HepG2 (cell line): ENCODE results near the gene LIM2. TPM values are rescaled to one million over a fixed set of nuclear protein-coding genes. Genes with fewer than 3 reads are reported as not detected.

ENCODE experiments used
- ATF1 ChIP-seq: IDR thresholded peaks from 2 replicates; pipeline ENCODE4 v1.6.1; 2016; ENCODE audit warnings: mild to moderate bottlenecking, control low read depth
- CCDC6 ChIP-seq: sonication (generic); formaldehyde crosslinking; IDR thresholded peaks from 2 replicates; pipeline ENCODE4 v1.8.1; 2022; ENCODE audit warnings: mild to moderate bottlenecking, missing genetic modification reagents, moderate library complexity
- DPF2 ChIP-seq: sonication (generic); formaldehyde crosslinking; IDR thresholded peaks from 2 replicates; pipeline ENCODE4 v1.4.0; 2020; ENCODE audit warnings: mild to moderate bottlenecking, low read depth, missing genetic modification reagents, borderline replicate concordance
- FOXJ3 ChIP-seq: sonication (generic); formaldehyde crosslinking; IDR thresholded peaks from 2 replicates; pipeline ENCODE4 v1.4.0; 2020; ENCODE audit warnings: missing genetic modification reagents, mild to moderate bottlenecking, borderline replicate concordance
- GATAD1 ChIP-seq: IDR thresholded peaks from 2 replicates; pipeline ENCODE4 v1.6.1; 2016; ENCODE audit warnings: missing genetic modification reagents, missing compliant biosample characterization
- GFI1 ChIP-seq: sonication (generic); formaldehyde crosslinking; IDR thresholded peaks from 2 replicates; pipeline ENCODE4 v1.5.0; 2020; ENCODE audit warnings: missing genetic modification reagents, mild to moderate bottlenecking, borderline replicate concordance
- HNF4G ChIP-seq, 2 experiments: sonication (generic) in 1 of 2; formaldehyde crosslinking in 1 of 2; IDR thresholded peaks; 2 replicates each; pipeline versions ENCODE4 v1.4.0 to v1.6.1; 2011 to 2020; ENCODE audit warnings: borderline replicate concordance in 2 of 2, low read depth in 2 of 2, mild to moderate bottlenecking in 2 of 2, low read length in 1 of 2, missing genetic modification reagents in 1 of 2, moderate library complexity in 1 of 2
- KDM5A ChIP-seq: fragments of 200-600 bp; sonication (generic); IDR thresholded peaks from 2 replicates; pipeline ENCODE4 v1.7.0; 2018; ENCODE audit warnings: antibody characterized with exemption, mild to moderate bottlenecking, low read length, borderline replicate concordance
- RARA ChIP-seq: IDR thresholded peaks from 2 replicates; pipeline ENCODE4 v1.6.1; 2016; ENCODE audit warnings: missing genetic modification reagents, missing compliant biosample characterization
- RFXANK ChIP-seq: IDR thresholded peaks from 2 replicates; pipeline ENCODE4 v1.6.1; 2016
- RXRB ChIP-seq: IDR thresholded peaks from 2 replicates; pipeline ENCODE4 v1.6.1; 2016; ENCODE audit warnings: borderline replicate concordance, missing genetic modification reagents, missing compliant biosample characterization
- SMAD1 ChIP-seq: sonication (generic); formaldehyde crosslinking; IDR thresholded peaks from 2 replicates; pipeline ENCODE4 v1.4.0; 2020; ENCODE audit warnings: missing genetic modification reagents, low read depth, mild to moderate bottlenecking, borderline replicate concordance
- SMAD9 ChIP-seq: sonication (generic); formaldehyde crosslinking; IDR thresholded peaks from 2 replicates; pipeline ENCODE4 v1.5.1; 2020; ENCODE audit warnings: mild to moderate bottlenecking, missing genetic modification reagents
- SRSF4 ChIP-seq: fragments of 200-400 bp; formaldehyde crosslinking; IDR thresholded peaks from one replicate; pipeline ENCODE4 v1.6.1; 2018; ENCODE audit warnings: mild to moderate bottlenecking, low read depth, low read length, moderate library complexity; ENCODE audit not compliant: poor library complexity, severe bottlenecking
- SUZ12 ChIP-seq: fragments of 150-350 bp; IDR thresholded peaks from 2 replicates; pipeline ENCODE4 v1.6.1; 2014; ENCODE audit warnings: low read depth, low read length
- TRAFD1 ChIP-seq: sonication (generic); formaldehyde crosslinking; IDR thresholded peaks from 2 replicates; pipeline ENCODE4 v1.5.1; 2020; ENCODE audit warnings: missing genetic modification reagents, mild to moderate bottlenecking, borderline replicate concordance
- ZNF367 ChIP-seq: sonication (generic); formaldehyde crosslinking; IDR thresholded peaks from 2 replicates; pipeline ENCODE4 v1.4.0; 2020; ENCODE audit warnings: missing genetic modification reagents, borderline replicate concordance
- ZNF407 ChIP-seq: sonication (generic); formaldehyde crosslinking; IDR thresholded peaks from one replicate; pipeline ENCODE4 v1.5.1; 2020; ENCODE audit warnings: mild to moderate bottlenecking, missing genetic modification reagents; ENCODE audit errors: not compliant biosample characterization
- polyA plus RNA-seq, 8 experiments: library from polyadenylated mRNA; depleted of rRNA in 3 of 8; stranded (reverse) in 7 of 8; unstranded in 1 of 8; fragments of >200 nt; fragmentation: Illumina TruSeq in 4 of 8; extraction: Trizol in 4 of 8; gene quantifications; 2 replicates each; pipeline versions ENCODE4 v1.2.1 to v1.2.3, GENCODE V29; 2011 to 2016; ENCODE audit warnings: low read depth in 4 of 8, missing spikeins in 1 of 8, mixed read lengths in 1 of 8; ENCODE audit not compliant: insufficient read depth in 1 of 8
- total RNA-seq, 5 experiments: library from RNA; depleted of rRNA; stranded (reverse); fragments of >200 nt; fragmentation: Illumina TruSeq; extraction: Trizol; gene quantifications; 2 replicates each; pipeline ENCODE4 v1.2.3, GENCODE V29; 2016; ENCODE audit warnings: low read depth in 1 of 5

LIM2 gene
- total and polyA plus RNA-seq, 2 of the 13 experiments (the other 11 are each of a cell fraction or from before 2014, with no cell fraction given): 1.3 TPM; not detected in 1

DNA sequence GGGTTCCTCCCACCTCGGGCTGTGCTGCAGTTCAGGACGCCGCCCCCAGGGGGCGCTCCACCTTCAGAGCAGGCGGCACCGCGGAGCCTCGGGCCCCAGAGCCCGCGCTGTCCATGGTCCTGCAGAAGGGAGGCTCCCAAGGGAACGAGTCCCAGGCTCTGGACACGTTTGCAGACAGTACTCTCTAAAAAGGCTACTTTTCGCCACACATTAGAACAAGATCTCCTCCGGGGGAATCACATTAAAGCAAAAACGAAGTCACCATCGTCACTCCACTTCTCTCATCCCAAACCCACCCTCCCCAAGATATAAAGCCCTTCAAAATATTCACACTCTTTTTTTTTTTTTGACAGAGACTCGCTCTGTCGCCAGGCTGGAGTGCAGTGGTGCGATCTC, 34.3 kb upstream of the LIM2 start (continued):
- TF ChIP-seq ZNF407 (CRISPR knock-in tag) (peak; percentile 91), CCDC6 (CRISPR knock-in tag) (peak; percentile 98), RARA (CRISPR knock-in tag) (peak; percentile 82), DPF2 (CRISPR knock-in tag) (no peak), SMAD1 (no peak), GATAD1 (peak; percentile 78), ZNF367 (CRISPR knock-in tag) (peak; percentile 97), KDM5A (no peak), TRAFD1 (CRISPR knock-in tag) (peak; percentile 89; the same call in 1 of the 2 replicates), SRSF4 (no peak), ATF1 (CRISPR knock-in tag) (no peak), RFXANK (CRISPR knock-in tag) (peak; percentile 92; the same call in 1 of the 2 replicates), GFI1 (peak; percentile 58; the same call in 1 of the 2 replicates), RXRB (CRISPR knock-in tag) (peak; percentile 87), FOXJ3 (CRISPR knock-in tag) (no peak), SMAD9 (peak; percentile 94), SUZ12 (no peak), HNF4G (IDR thresholded peaks at IDR 0.05; ENCODE audit: borderline replicate concordance, low read depth, low read length) (no peak; the same call in 1 of the 2 replicates), HNF4G (CRISPR knock-in tag; IDR thresholded peaks at IDR 0.05; ENCODE audit: borderline replicate concordance, low read depth) (peak; percentile 51; the same call in 1 of the 2 replicates)
